Esophagus squamous epithelium (tissue), 4 donors: ENCODE results near the gene PHPT1.

Experiments used
- POLR2A ChIP-seq, 4 donors: fragments of 450-650 bp; IDR thresholded peaks; one replicate each; pipeline ENCODE4 v1.6.1; 2017; ENCODE audit warnings: antibody characterized with exemption in 4 of 4, mild to moderate bottlenecking in 4 of 4, moderate library complexity in 3 of 4
- TF ChIP-seq, protein P1 (sequence below), 6 experiments: fragments of 450-650 bp in 4 of 6; fragments of 200-600 bp in 2 of 6; sonication (generic) in 2 of 6; IDR thresholded peaks; one replicate each; pipeline ENCODE4 v1.5.1; 2016 to 2019; ENCODE audit warnings: antibody characterized with exemption in 6 of 6, mild to moderate bottlenecking in 4 of 6, moderate library complexity in 4 of 6

GRCh38 chr9:136890661-136891060 is 41.5 kb downstream of the PHPT1 start:
- TF ChIP-seq POLR2A (IDR thresholded peaks at IDR 0.05) = no peak
- TF ChIP-seq, protein P1, sequence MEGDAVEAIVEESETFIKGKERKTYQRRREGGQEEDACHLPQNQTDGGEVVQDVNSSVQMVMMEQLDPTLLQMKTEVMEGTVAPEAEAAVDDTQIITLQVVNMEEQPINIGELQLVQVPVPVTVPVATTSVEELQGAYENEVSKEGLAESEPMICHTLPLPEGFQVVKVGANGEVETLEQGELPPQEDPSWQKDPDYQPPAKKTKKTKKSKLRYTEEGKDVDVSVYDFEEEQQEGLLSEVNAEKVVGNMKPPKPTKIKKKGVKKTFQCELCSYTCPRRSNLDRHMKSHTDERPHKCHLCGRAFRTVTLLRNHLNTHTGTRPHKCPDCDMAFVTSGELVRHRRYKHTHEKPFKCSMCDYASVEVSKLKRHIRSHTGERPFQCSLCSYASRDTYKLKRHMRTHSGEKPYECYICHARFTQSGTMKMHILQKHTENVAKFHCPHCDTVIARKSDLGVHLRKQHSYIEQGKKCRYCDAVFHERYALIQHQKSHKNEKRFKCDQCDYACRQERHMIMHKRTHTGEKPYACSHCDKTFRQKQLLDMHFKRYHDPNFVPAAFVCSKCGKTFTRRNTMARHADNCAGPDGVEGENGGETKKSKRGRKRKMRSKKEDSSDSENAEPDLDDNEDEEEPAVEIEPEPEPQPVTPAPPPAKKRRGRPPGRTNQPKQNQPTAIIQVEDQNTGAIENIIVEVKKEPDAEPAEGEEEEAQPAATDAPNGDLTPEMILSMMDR (IDR thresholded peaks at IDR 0.05) = no peak
